H1 (cell line): ENCODE data around the gene NANOGP8. TPM values are rescaled to one million over a fixed set of nuclear protein-coding genes. Genes with fewer than 3 reads are reported as not detected.

ENCODE experiments used
- CTCF ChIA-PET: fragments of 300-600 bp; sonication (Branson Sonifier 250); formaldehyde crosslinking; loops from one replicate; lab custom pipeline; 2021; ENCODE audit not compliant: partially characterized antibody; lab: Charles Lee
- POLR2A ChIA-PET: fragments of 300-600 bp; sonication (Branson Sonifier 250); formaldehyde crosslinking; loops from one replicate; lab custom pipeline; 2021; ENCODE audit warnings: inconsistent platforms; ENCODE audit not compliant: partially characterized antibody; lab: Charles Lee
- DNase-seq, 2 experiments: peaks; one replicate each; pipeline versions ENCODE4 v3.0.0 to v3.0.0-alpha.2; 2010 to 2022; ENCODE audit warnings: low spot score in 2 of 2, low read depth in 1 of 2, mixed read lengths in 1 of 2
- FAIRE-seq: peaks from 2 replicates; lab custom pipeline; 2011; peaks lifted over from hg19 to GRCh38; lab: Jason Lieb, UNC
- H2AFZ ChIP-seq: 2 replicates; pipeline ENCODE4 v1.8.1; 2012; ENCODE audit warnings: low read length, inconsistent platforms
- H2AK5ac ChIP-seq: 2 replicates; pipeline ENCODE4 v1.6.1; 2013; ENCODE audit warnings: low read depth, low read length
- H2BK120ac ChIP-seq: replicated peaks from 2 replicates; pipeline ENCODE3; 2013; ENCODE audit warnings: low read depth, low read length, inconsistent platforms
- H2BK12ac ChIP-seq: 2 replicates; pipeline ENCODE4 v1.6.1; 2013; ENCODE audit warnings: low read depth, low read length
- H2BK15ac ChIP-seq: 2 replicates; pipeline ENCODE4 v1.6.1; 2013; ENCODE audit warnings: low read length
- H2BK20ac ChIP-seq: 2 replicates; pipeline ENCODE4 v1.6.1; 2013; ENCODE audit warnings: low read length
- H2BK5ac ChIP-seq: 2 replicates; pipeline ENCODE4 v1.6.1; 2013; ENCODE audit warnings: low read depth, low read length
- H3K14ac ChIP-seq: 2 replicates; pipeline ENCODE4 v1.6.1; 2013; ENCODE audit warnings: inconsistent platforms; ENCODE audit not compliant: insufficient read length
- H3K18ac ChIP-seq: 2 replicates; pipeline ENCODE4 v1.6.1; 2013; ENCODE audit warnings: low read length; ENCODE audit errors: extremely low read depth
- H3K23ac ChIP-seq: 2 replicates; pipeline ENCODE4 v1.6.1; 2013; ENCODE audit warnings: inconsistent platforms; ENCODE audit not compliant: insufficient read length
- H3K23me2 ChIP-seq: 2 replicates; pipeline ENCODE4 v1.6.1; 2013; ENCODE audit warnings: low read depth, low read length
- H3K27ac ChIP-seq: 2 replicates; pipeline ENCODE4 v1.6.1; 2011; ENCODE audit warnings: low read depth, low read length, inconsistent platforms
- H3K27me3 ChIP-seq, 4 experiments: replicated peaks in 1 of 4; 1 replicate in 1 of 4; 2 replicates in 3 of 4; pipeline versions ENCODE4 v1.6.1 to v1.8.1; 2011 to 2013; ENCODE audit warnings: low read length in 3 of 4, mild to moderate bottlenecking in 3 of 4, inconsistent platforms in 2 of 4, mixed read lengths in 2 of 4, moderate library complexity in 1 of 4; ENCODE audit not compliant: control insufficient read depth in 3 of 4, insufficient read depth in 3 of 4; ENCODE audit errors: extremely low read depth in 1 of 4
- H3K36me3 ChIP-seq, 4 experiments: 2 replicates each; pipeline versions ENCODE4 v1.6.1 to v1.8.1; 2011 to 2013; ENCODE audit warnings: mild to moderate bottlenecking in 4 of 4, low read length in 3 of 4, moderate library complexity in 2 of 4, control low read depth in 1 of 4, inconsistent platforms in 1 of 4; ENCODE audit not compliant: insufficient read depth in 4 of 4, control insufficient read depth in 2 of 4
- H3K4ac ChIP-seq: replicated peaks from 2 replicates; pipeline ENCODE3; 2013; ENCODE audit warnings: low read length, low read depth, mixed read lengths, inconsistent platforms; ENCODE audit not compliant: insufficient read length
- H3K4me1 ChIP-seq, 4 experiments: replicated peaks in 1 of 4; 1 replicate in 1 of 4; 2 replicates in 3 of 4; pipeline versions ENCODE4 v1.6.1 to v1.8.1; 2011 to 2013; ENCODE audit warnings: low read length in 3 of 4, inconsistent platforms in 2 of 4, mixed read lengths in 1 of 4; ENCODE audit not compliant: insufficient read depth in 4 of 4, control insufficient read depth in 3 of 4
- H3K4me2 ChIP-seq, 2 experiments: 2 replicates each; pipeline versions ENCODE4 v1.6.1 to v1.8.1; 2011 to 2013; ENCODE audit warnings: low read depth in 2 of 2, low read length in 2 of 2, control low read depth in 1 of 2, inconsistent platforms in 1 of 2, mild to moderate bottlenecking in 1 of 2; ENCODE audit not compliant: insufficient read depth in 1 of 2
- H3K4me3 ChIP-seq, 4 experiments: fragments of 200-600, 300-600 bp in 1 of 4; sonication (generic), shearing (Covaris generic), sonication (Bioruptor Twin) in 1 of 4; 2 replicates each; pipeline versions ENCODE4 v1.5.1 to v1.8.1; 2011 to 2016; ENCODE audit warnings: low read length in 4 of 4, low read depth in 3 of 4, control low read depth in 2 of 4, inconsistent platforms in 2 of 4, mild to moderate bottlenecking in 2 of 4, mixed read lengths in 1 of 4, moderate library complexity in 1 of 4; ENCODE audit not compliant: insufficient read depth in 2 of 4; ENCODE audit errors: extremely low read depth in 1 of 4
- H3K56ac ChIP-seq: replicated peaks from 2 replicates; pipeline ENCODE3; 2013; ENCODE audit warnings: low read depth, mild to moderate bottlenecking, mixed read lengths, low read length, inconsistent platforms; ENCODE audit not compliant: insufficient read length
- H3K79me1 ChIP-seq: 2 replicates; pipeline ENCODE4 v1.6.1; 2013; ENCODE audit warnings: low read depth, low read length, control low read depth
- H3K79me2 ChIP-seq, 2 experiments: 2 replicates each; pipeline versions ENCODE4 v1.6.1 to v1.8.1; 2012 to 2013; ENCODE audit warnings: low read length in 2 of 2, mild to moderate bottlenecking in 2 of 2, inconsistent platforms in 1 of 2; ENCODE audit not compliant: insufficient read depth in 2 of 2, control insufficient read depth in 1 of 2
- H3K9ac ChIP-seq, 4 experiments: replicated peaks in 1 of 4; 1 replicate in 1 of 4; 2 replicates in 3 of 4; pipeline versions ENCODE4 v1.6.1 to v1.8.1; 2011 to 2013; ENCODE audit warnings: low read depth in 3 of 4, low read length in 3 of 4, control low read depth in 2 of 4, mild to moderate bottlenecking in 2 of 4, moderate library complexity in 2 of 4, inconsistent platforms in 1 of 4; ENCODE audit errors: extremely low read depth in 1 of 4
- H3K9me3 ChIP-seq, 2 experiments: 2 replicates each; pipeline versions ENCODE4 v1.6.1 to v1.8.1; 2012 to 2013; ENCODE audit warnings: mild to moderate bottlenecking in 2 of 2, moderate library complexity in 2 of 2, control low read depth in 1 of 2, inconsistent platforms in 1 of 2, low read depth in 1 of 2, low read length in 1 of 2, mixed read lengths in 1 of 2; ENCODE audit not compliant: insufficient read depth in 2 of 2
- H4K20me1 ChIP-seq, 2 experiments: replicated peaks in 1 of 2; 2 replicates each; pipeline versions ENCODE3 to v1.8.1; 2011 to 2013; ENCODE audit warnings: inconsistent platforms in 2 of 2, low read length in 2 of 2, mild to moderate bottlenecking in 1 of 2; ENCODE audit not compliant: insufficient read depth in 2 of 2, control insufficient read depth in 1 of 2
- H4K5ac ChIP-seq: 2 replicates; pipeline ENCODE4 v1.6.1; 2013; ENCODE audit warnings: low read length, low read depth, mixed read lengths, inconsistent platforms; ENCODE audit not compliant: insufficient read length
- H4K8ac ChIP-seq: 2 replicates; pipeline ENCODE4 v1.8.0; 2013; ENCODE audit warnings: mild to moderate bottlenecking, moderate library complexity, low read length, inconsistent platforms; ENCODE audit not compliant: insufficient read depth; ENCODE audit errors: extremely low read depth
- H4K91ac ChIP-seq: replicated peaks from 2 replicates; pipeline ENCODE3; 2013; ENCODE audit warnings: low read length, mixed read lengths, inconsistent platforms; ENCODE audit not compliant: insufficient read length
- CEBPB ChIP-seq: IDR thresholded peaks from 2 replicates; pipeline ENCODE4 v1.6.1; 2012; ENCODE audit warnings: low read depth, low read length
- CTBP2 ChIP-seq: IDR thresholded peaks from 2 replicates; pipeline ENCODE4 v1.7.0; 2011; ENCODE audit warnings: borderline replicate concordance, mild to moderate bottlenecking, moderate library complexity, mixed read lengths, low read length; ENCODE audit not compliant: insufficient read depth, insufficient read length
- RAD21 ChIP-seq, 2 experiments: IDR thresholded peaks in 1 of 2; conservative IDR thresholded peaks in 1 of 2; 2 replicates each; pipeline ENCODE4 v1.6.1; 2011; ENCODE audit warnings: low read depth in 2 of 2, low read length in 2 of 2, improper control_type of control experiment in 1 of 2, inconsistent platforms in 1 of 2, mild to moderate bottlenecking in 1 of 2, moderate library complexity in 1 of 2
- SIRT6 ChIP-seq: IDR thresholded peaks from one replicate; pipeline ENCODE4 v1.7.1; 2012; ENCODE audit warnings: low read length, inconsistent platforms
- SP4 ChIP-seq: IDR thresholded peaks from 2 replicates; pipeline ENCODE4 v1.6.1; 2012; ENCODE audit warnings: low read length, inconsistent platforms
- TEAD4 ChIP-seq: IDR thresholded peaks from 2 replicates; pipeline ENCODE4 v1.6.1; 2012; ENCODE audit warnings: low read depth, low read length, inconsistent platforms, mixed read lengths
- YY1 ChIP-seq: IDR thresholded peaks from 2 replicates; pipeline ENCODE4 v1.6.1; 2011; ENCODE audit warnings: low read depth, mild to moderate bottlenecking, low read length
- WGBS, 2 experiments: shearing (Covaris generic) in 1 of 2; methylation state at CpG; one replicate each; pipeline versions ENCODE4 v1.1.6 to v1.1.7; 2013 to 2015; ENCODE audit warnings: low lambda C conversion rate in 2 of 2, mixed read lengths in 2 of 2, inconsistent platforms in 1 of 2, low coverage in 1 of 2, missing lambda C conversion rate in 1 of 2; ENCODE audit not compliant: insufficient replicate concordance in 2 of 2, insufficient coverage in 1 of 2, insufficient read length in 1 of 2; ENCODE audit errors: extremely low coverage in 1 of 2, missing lambda C conversion rate in 1 of 2; 5-methylcytosine and 5-hydroxymethylcytosine counted together
- polyA plus RNA-seq, 7 experiments: library from polyadenylated mRNA; depleted of rRNA in 3 of 7; stranded (reverse) in 5 of 7; unstranded in 2 of 7; fragments of >200 nt in 5 of 7; fragments of 200-250 nt in 2 of 7; gene quantifications; 1 replicate in 5 of 7; 2 replicates in 1 of 7; 4 replicates in 1 of 7; pipeline versions ENCODE4 v1.2.1 to v1.2.3, GENCODE V29; 2011 to 2013; ENCODE audit warnings: missing spikeins in 2 of 7, mixed read lengths in 2 of 7
- total RNA-seq: library from RNA; stranded (reverse); fragmentation: NEBNext Ultra II Directional; extraction: Animal tissue kit (Norgen Biotek cat#: 25700); gene quantifications from 2 replicates; pipeline ENCODE4 v1.2.1, GENCODE V29; 2021
- TF ChIP-seq, protein P1 (sequence below): IDR thresholded peaks from 2 replicates; pipeline ENCODE4 v1.6.1; 2012; ENCODE audit warnings: inconsistent platforms

The NANOGP8 gene
- total and polyA plus RNA-seq, 2 of the 8 experiments (the other 6 are each of a cell fraction or from before 2014, with no cell fraction given), result 23.3 to 40.6 TPM

DNA sequence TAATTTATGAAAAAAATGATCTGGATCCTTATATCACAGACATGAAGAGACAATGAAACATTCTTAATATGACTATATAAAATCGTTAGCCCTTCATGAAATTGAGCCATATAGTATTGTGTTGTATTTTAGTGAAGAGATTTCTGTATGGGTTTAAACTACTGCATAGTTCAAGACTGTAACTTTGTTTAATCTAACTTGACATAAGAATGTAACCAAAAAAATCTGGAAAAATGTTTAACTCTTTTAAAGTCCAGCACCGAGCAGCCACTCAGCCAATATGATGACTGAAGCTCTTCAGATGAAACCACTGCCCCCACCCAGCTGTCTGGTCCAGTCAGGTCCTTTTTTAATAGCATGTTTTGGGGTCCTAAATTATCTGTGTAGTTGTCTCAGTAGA is 4.9 kb downstream of the NANOGP8 start:
- Histone ChIP-seq H4K20me1 (no peaks in the 10 kb centered on the region), H3K4me1 (no peaks in the 10 kb centered on the region), H2AK5ac (no peak overlapping the region), H3K18ac (no peak overlapping the region), H3K56ac (no peak overlapping the region), H3K27me3 (no peaks in the 10 kb centered on the region; a peak in 1 of 7 replicates), H3K79me1 (no peaks in the 10 kb centered on the region), H2BK15ac (no peak overlapping the region), H2BK120ac (no peak overlapping the region), H4K91ac (no peak overlapping the region), H2BK12ac (no peak overlapping the region), H3K9ac (no peak overlapping the region), H3K27ac (no peak overlapping the region), H3K23me2 (no peaks in the 10 kb centered on the region), H3K4me3 (no peak overlapping the region), H4K8ac (no peak overlapping the region), H4K5ac (no peak overlapping the region), H3K4ac (no peak overlapping the region), H3K79me2 (no peaks in the 10 kb centered on the region), H3K36me3 (peaks cover 0 to 15% (median 0%) of the 10 kb centered on the region in 4 experiments; a peak in 1 of 8 replicates), H3K23ac (no peak overlapping the region), H3K14ac (no peak overlapping the region), H3K9me3 (peaks cover 7 to 17% of the 10 kb centered on the region in 2 experiments; a peak in 3 of 4 replicates), H3K4me2 (no peak overlapping the region), H2AFZ (no peak overlapping the region), H2BK5ac (no peak overlapping the region), H2BK20ac (no peak overlapping the region)
- TF ChIP-seq, protein P1, sequence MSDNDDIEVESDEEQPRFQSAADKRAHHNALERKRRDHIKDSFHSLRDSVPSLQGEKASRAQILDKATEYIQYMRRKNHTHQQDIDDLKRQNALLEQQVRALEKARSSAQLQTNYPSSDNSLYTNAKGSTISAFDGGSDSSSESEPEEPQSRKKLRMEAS, result no peak
- TF ChIP-seq SIRT6 (no peak), CEBPB (no peak), RAD21 (IDR thresholded peaks at IDR 0.05 in 1 of 2, conservative IDR thresholded peaks at IDR 0.05 in 1 of 2; ENCODE audit: low read depth in 2 of 2, low read length in 2 of 2) (no peak), TEAD4 (no peak), CTBP2 (no peak), SP4 (no peak), YY1 (no peak)
- WGBS, 2 experiments, result 91% methylated on average over 2 of the region's 2 CpGs; no CpG with 5 or more reads in 1 of the 2 experiments
- CTCF ChIA-PET, result interaction anchor here (2.8 to 5.3 kb wide), 3 partner anchors 8 to 365 kb away, joined by 12 to 71 read pairs (median 22); no protein-coding TSS in a partner anchor
- DNase-seq (no peak), FAIRE-seq (no peak)
- POLR2A ChIA-PET, result no interaction called here
